ENCODE data around the gene SPACA9.

SPACA9 gene

DNA sequence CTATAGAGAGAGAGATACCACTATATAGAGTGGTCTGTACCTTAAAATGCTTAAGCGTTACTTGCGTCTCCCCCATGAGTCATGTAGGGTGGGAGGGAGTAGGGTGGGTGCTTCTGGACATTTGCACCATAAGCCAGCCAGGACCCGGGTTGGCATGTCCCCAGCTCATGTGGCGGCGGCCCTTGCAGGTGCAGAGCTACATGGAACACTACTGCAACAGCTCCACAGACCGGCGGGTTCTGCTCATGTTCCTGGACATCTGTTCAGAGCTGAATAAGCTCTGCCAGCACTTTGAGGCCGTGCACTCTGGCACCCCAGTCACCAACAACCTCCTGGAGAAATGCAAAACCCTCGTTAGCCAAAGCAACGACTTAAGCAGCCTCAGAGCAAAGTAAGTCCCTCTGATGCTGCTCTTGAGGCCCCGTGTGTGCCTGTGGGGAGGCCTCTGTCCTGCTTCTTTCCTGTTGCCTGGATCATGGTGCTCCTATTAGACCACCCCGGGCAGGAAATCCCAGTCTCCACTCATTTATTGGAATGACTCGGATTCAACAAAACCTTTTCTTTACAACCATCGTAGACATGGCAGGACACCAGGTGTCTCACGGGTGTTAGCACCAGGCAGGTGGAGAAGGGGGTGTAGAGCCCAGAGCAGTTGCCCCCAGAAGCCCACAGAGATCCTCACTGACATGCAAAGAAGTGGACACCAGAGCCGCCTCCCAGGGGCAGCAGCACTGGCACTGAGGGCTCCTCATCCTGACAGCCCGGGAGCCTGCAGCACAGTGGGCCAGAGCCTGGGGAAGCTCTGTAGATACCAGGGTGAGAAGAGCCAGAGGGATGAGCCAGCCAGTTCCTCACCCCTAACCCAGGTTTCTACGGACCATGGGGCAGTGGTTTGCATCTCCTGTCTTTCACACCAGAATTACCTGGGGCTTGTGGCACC, 8.8 kb downstream of the SPACA9 start:
- Histone ChIP-seq H3K9ac (ENCODE audit: low read length) (no peak overlapping the region), H4K20me1 (ENCODE audit: insufficient read depth, low read length) (no peaks in the 10 kb centered on the region), H3K4me3 (ENCODE audit: low read length) (no peak overlapping the region), H3K4me1 (ENCODE audit: low read length) (no peaks in the 10 kb centered on the region), H3K27me3 (ENCODE audit: low read depth, low read length) (no peaks in the 10 kb centered on the region), H3K4me2 (ENCODE audit: low read length) (no peak overlapping the region), H2AFZ (ENCODE audit: low read depth, low read length) (no peak overlapping the region), H3K9me3 (ENCODE audit: insufficient read depth, low read length) (no peaks in the 10 kb centered on the region), H3K27ac (ENCODE audit: low read length) (no peak overlapping the region), H3K36me3 (replicated peaks; ENCODE audit: low read depth, low read length) (no peaks in the 10 kb centered on the region), H3K79me2 (ENCODE audit: low read length) (no peaks in the 10 kb centered on the region)
- no peak for TF ChIP-seq EZH2phosphoT487 (IDR thresholded peaks at IDR 0.05; ENCODE audit: low read depth)
- TF ChIP-seq, protein P1, sequence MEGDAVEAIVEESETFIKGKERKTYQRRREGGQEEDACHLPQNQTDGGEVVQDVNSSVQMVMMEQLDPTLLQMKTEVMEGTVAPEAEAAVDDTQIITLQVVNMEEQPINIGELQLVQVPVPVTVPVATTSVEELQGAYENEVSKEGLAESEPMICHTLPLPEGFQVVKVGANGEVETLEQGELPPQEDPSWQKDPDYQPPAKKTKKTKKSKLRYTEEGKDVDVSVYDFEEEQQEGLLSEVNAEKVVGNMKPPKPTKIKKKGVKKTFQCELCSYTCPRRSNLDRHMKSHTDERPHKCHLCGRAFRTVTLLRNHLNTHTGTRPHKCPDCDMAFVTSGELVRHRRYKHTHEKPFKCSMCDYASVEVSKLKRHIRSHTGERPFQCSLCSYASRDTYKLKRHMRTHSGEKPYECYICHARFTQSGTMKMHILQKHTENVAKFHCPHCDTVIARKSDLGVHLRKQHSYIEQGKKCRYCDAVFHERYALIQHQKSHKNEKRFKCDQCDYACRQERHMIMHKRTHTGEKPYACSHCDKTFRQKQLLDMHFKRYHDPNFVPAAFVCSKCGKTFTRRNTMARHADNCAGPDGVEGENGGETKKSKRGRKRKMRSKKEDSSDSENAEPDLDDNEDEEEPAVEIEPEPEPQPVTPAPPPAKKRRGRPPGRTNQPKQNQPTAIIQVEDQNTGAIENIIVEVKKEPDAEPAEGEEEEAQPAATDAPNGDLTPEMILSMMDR (IDR thresholded peaks at IDR 0.05; ENCODE audit: low read depth, low read length), result no peak

DNA sequence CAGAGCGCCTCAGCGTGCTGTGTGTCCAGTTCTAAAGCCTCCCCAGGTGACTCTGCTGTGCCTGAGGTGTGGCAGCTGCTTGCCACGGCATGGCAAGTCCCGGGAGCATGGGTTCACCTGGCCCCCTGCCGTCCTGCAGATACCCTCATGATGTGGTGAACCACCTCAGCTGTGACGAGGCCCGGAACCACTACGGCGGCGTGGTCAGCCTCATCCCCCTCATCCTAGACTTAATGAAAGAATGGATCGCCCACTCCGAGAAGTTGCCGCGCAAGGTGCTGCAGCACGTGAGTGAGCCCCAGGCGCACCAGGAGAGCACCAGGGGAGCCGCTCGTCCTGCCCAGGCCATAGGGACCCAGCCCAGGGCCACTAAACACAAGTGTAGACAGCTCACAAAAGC, 9.5 kb downstream of the SPACA9 start:
- no peak overlapping the region for H3K9ac ChIP-seq (ENCODE audit: low read length)
- no peaks in the 10 kb centered on the region for H3K4me1 ChIP-seq (ENCODE audit: low read length)
- no peaks in the 10 kb centered on the region for H3K36me3 ChIP-seq (replicated peaks; ENCODE audit: low read depth, low read length)
- no peaks in the 10 kb centered on the region for H4K20me1 ChIP-seq (ENCODE audit: insufficient read depth, low read length)
- H3K27ac ChIP-seq (ENCODE audit: low read length), result no peak overlapping the region
- no peak overlapping the region for H3K4me3 ChIP-seq (ENCODE audit: low read length)
- H3K4me2 ChIP-seq (ENCODE audit: low read length), result no peak overlapping the region
- no peaks in the 10 kb centered on the region for H3K27me3 ChIP-seq (ENCODE audit: low read depth, low read length)
- no peaks in the 10 kb centered on the region for H3K9me3 ChIP-seq (ENCODE audit: insufficient read depth, low read length)
- no peak overlapping the region for H2AFZ ChIP-seq (ENCODE audit: low read depth, low read length)
- TF ChIP-seq, protein P1 (IDR thresholded peaks at IDR 0.05; ENCODE audit: low read depth, low read length), result no peak
- TF ChIP-seq EZH2phosphoT487 (IDR thresholded peaks at IDR 0.05; ENCODE audit: low read depth), result no peak
- H3K79me2 ChIP-seq (ENCODE audit: low read length), result no peaks in the 10 kb centered on the region

- no peak overlapping the region for H2AFZ ChIP-seq (ENCODE audit: low read depth, low read length)
- H3K4me1 ChIP-seq (ENCODE audit: low read length), result no peaks in the 10 kb centered on the region
- H3K36me3 ChIP-seq (replicated peaks; ENCODE audit: low read depth, low read length), result peaks cover 13% of the 10 kb centered on the region
- no peaks in the 10 kb centered on the region for H3K79me2 ChIP-seq (ENCODE audit: low read length)
- no peaks in the 10 kb centered on the region for H3K9me3 ChIP-seq (ENCODE audit: insufficient read depth, low read length)
- no peaks in the 10 kb centered on the region for H4K20me1 ChIP-seq (ENCODE audit: insufficient read depth, low read length)
- TF ChIP-seq, protein P1 (IDR thresholded peaks at IDR 0.05; ENCODE audit: low read depth, low read length), result no peak
- TF ChIP-seq EZH2phosphoT487 (IDR thresholded peaks at IDR 0.05; ENCODE audit: low read depth), result no peak
- no peak overlapping the region for H3K4me3 ChIP-seq (ENCODE audit: low read length)
- H3K4me2 ChIP-seq (ENCODE audit: low read length), result no peak overlapping the region
- H3K27me3 ChIP-seq (ENCODE audit: low read depth, low read length), result no peaks in the 10 kb centered on the region
- H3K9ac ChIP-seq (ENCODE audit: low read length), result no peak overlapping the region
- H3K27ac ChIP-seq (ENCODE audit: low read length), result no peak overlapping the region
Measured at GRCh38 chr9:132892400-132892799, 13.7 kb downstream of the SPACA9 start.

- Histone ChIP-seq H3K27me3 (ENCODE audit: low read depth, low read length) (no peaks in the 10 kb centered on the region), H2AFZ (ENCODE audit: low read depth, low read length) (no peak overlapping the region), H3K79me2 (ENCODE audit: low read length) (no peaks in the 10 kb centered on the region), H3K4me1 (ENCODE audit: low read length) (no peaks in the 10 kb centered on the region), H4K20me1 (ENCODE audit: insufficient read depth, low read length) (no peaks in the 10 kb centered on the region), H3K4me3 (ENCODE audit: low read length) (no peak overlapping the region), H3K9ac (ENCODE audit: low read length) (no peak overlapping the region), H3K27ac (ENCODE audit: low read length) (no peak overlapping the region), H3K9me3 (ENCODE audit: insufficient read depth, low read length) (no peaks in the 10 kb centered on the region), H3K4me2 (ENCODE audit: low read length) (no peak overlapping the region), H3K36me3 (replicated peaks; ENCODE audit: low read depth, low read length) (peaks cover 21% of the 10 kb centered on the region)
- no peak for TF ChIP-seq EZH2phosphoT487 (IDR thresholded peaks at IDR 0.05; ENCODE audit: low read depth)
- TF ChIP-seq, protein P1 (IDR thresholded peaks at IDR 0.05; ENCODE audit: low read depth, low read length), result no peak
Measured at GRCh38 chr9:132894346-132894745, 15.6 kb downstream of the SPACA9 start.

Data from OCI-LY3 (cell line).